ENCODE results near the gene IFI30.
A peak's percentile ranks its signal among the peaks of the same experiment; 100 is the strongest.

IFI30 gene

GRCh38 chr19:18131841-18132596 is 41.6 kb upstream of the IFI30 start:
- TF ChIP-seq, protein P1, sequence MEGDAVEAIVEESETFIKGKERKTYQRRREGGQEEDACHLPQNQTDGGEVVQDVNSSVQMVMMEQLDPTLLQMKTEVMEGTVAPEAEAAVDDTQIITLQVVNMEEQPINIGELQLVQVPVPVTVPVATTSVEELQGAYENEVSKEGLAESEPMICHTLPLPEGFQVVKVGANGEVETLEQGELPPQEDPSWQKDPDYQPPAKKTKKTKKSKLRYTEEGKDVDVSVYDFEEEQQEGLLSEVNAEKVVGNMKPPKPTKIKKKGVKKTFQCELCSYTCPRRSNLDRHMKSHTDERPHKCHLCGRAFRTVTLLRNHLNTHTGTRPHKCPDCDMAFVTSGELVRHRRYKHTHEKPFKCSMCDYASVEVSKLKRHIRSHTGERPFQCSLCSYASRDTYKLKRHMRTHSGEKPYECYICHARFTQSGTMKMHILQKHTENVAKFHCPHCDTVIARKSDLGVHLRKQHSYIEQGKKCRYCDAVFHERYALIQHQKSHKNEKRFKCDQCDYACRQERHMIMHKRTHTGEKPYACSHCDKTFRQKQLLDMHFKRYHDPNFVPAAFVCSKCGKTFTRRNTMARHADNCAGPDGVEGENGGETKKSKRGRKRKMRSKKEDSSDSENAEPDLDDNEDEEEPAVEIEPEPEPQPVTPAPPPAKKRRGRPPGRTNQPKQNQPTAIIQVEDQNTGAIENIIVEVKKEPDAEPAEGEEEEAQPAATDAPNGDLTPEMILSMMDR (conservative IDR thresholded peaks at IDR 0.05; ENCODE audit: control insufficient read depth, insufficient read depth, low read depth, low read length): no peak
- no peak for DNase-seq (ENCODE audit: low read depth)
- no peak overlapping the region for H3K4me3 ChIP-seq (ENCODE audit: control insufficient read depth, low read depth, low read length)

DNA sequence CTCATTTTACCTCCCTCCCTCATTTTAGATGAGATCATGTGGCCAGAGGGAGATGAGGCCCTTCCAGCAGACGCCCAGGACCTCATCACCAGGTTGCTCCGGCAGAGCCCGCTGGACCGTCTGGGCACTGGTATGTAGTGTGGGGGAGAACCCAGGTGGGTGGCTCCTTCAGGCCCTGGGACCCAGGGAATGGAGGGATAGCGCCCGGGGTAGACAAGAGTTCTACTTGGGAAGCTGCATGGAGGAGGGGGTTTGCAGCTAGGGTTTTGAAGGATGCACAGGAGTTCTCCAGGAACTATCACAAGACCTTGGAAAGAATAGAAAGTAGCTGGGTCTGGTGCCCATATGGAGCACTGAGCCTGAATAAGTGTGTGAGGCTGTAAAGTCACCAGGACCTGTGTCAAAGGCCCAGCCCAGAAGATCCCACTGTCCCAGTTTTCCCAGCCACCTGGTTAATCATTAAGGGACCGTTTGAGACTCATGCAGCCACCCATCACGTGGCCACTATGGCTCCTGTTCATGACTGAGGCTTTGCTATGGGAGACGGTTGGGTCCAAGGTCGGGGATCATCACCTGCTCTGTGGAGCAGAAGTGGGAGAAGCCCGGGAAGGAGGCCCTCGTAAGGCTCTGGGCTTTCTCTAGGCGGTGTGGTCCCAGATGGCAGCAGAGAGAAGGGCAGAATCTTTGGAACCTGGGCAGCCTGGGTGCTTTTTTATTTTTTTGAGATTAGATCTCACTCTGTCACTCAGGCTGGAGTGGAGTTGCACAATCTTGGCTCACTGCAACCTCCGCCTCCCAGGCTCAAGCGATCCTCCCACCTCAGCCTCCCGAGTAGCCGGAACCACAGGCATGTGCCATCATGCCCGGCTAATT is 37.7 kb upstream of the IFI30 start:
- TF ChIP-seq, protein P1 (conservative IDR thresholded peaks at IDR 0.05; ENCODE audit: control insufficient read depth, insufficient read depth, low read depth, low read length): no peak
- no peak for DNase-seq (ENCODE audit: low read depth)
- no peak overlapping the region for H3K4me3 ChIP-seq (ENCODE audit: control insufficient read depth, low read depth, low read length)

- no peak overlapping the region for H3K4me3 ChIP-seq (ENCODE audit: control insufficient read depth, low read depth, low read length)
- TF ChIP-seq, protein P1 (conservative IDR thresholded peaks at IDR 0.05; ENCODE audit: control insufficient read depth, insufficient read depth, low read depth, low read length): no peak
- DNase-seq (ENCODE audit: low read depth): no peak
Measured at GRCh38 chr19:18137242-18137641, 36.4 kb upstream of the IFI30 start.

- TF ChIP-seq, protein P1 (conservative IDR thresholded peaks at IDR 0.05; ENCODE audit: control insufficient read depth, insufficient read depth, low read depth, low read length): no peak
- DNase-seq (ENCODE audit: low read depth): no peak
- no peak overlapping the region for H3K4me3 ChIP-seq (ENCODE audit: control insufficient read depth, low read depth, low read length)
Measured at GRCh38 chr19:18137657-18138339, 35.8 kb upstream of the IFI30 start.

DNA sequence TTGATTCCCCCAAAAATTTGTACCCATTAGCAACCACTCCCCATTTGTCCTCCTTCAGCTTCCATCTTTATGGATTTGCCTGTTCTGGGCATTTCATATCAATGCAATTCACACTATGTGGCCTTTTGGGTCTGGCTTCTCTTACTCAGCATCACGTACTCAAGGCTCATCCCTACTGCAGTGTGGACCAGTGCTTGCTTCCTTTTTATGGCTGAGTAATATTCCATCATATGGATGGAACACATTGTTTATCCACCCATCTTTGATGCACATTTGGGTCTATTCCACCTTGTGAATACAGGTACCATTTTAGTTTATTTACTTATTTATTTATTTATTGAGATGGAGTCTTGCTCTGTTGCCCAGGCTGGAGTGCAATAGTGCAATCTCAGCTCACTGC is 33.1 kb upstream of the IFI30 start:
- DNase-seq (ENCODE audit: low read depth): no peak
- H3K4me3 ChIP-seq (ENCODE audit: control insufficient read depth, low read depth, low read length): no peak overlapping the region
- TF ChIP-seq, protein P1 (conservative IDR thresholded peaks at IDR 0.05; ENCODE audit: control insufficient read depth, insufficient read depth, low read depth, low read length): no peak

DNA sequence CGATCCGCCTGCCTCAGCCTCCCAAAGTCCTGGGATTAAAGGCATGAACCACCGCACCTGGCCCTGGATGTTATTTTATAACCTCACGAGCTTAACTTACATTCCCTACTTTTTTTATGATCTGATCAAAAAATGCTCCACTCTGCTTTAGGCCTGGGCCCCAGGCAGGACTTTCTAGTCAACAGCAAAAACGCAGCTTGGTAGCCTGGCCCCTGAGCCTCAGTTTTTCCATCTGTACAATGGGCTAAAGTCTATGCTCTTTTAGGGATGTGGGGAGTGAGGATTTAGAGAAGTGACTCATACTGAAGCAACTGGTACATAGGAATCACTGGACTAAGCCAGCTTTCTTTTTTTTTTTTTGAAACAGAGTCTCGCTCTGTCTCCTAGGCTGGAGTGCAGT is 32.6 kb upstream of the IFI30 start:
- DNase-seq (ENCODE audit: low read depth): peak; percentile 33
- no peak overlapping the region for H3K4me3 ChIP-seq (ENCODE audit: control insufficient read depth, low read depth, low read length)
- TF ChIP-seq, protein P1 (conservative IDR thresholded peaks at IDR 0.05; ENCODE audit: control insufficient read depth, insufficient read depth, low read depth, low read length): no peak
